Thyroid gland (tissue), 4 donors: ENCODE data around the gene ATF5.

Experiments
- CTCF ChIP-seq, 6 experiments: fragments of 200-600 bp in 3 of 6; fragments of 450-650 bp in 3 of 6; sonication (generic) in 3 of 6; IDR thresholded peaks; one replicate each; pipeline ENCODE4 v1.5.1; 2016 to 2019; ENCODE audit warnings: antibody characterized with exemption in 6 of 6, mild to moderate bottlenecking in 2 of 6, inconsistent platforms in 1 of 6, moderate library complexity in 1 of 6
- POLR2A ChIP-seq, 2 donors: fragments of 450-650 bp; IDR thresholded peaks; one replicate each; pipeline ENCODE4 v1.6.1; 2017; ENCODE audit warnings: antibody characterized with exemption in 2 of 2, mild to moderate bottlenecking in 2 of 2, moderate library complexity in 1 of 2

- TF ChIP-seq CTCF (IDR thresholded peaks at IDR 0.05) = no peak
- no peak for TF ChIP-seq POLR2A (IDR thresholded peaks at IDR 0.05)
Measured at GRCh38 chr19:49888510-49888824, 40.5 kb upstream of the ATF5 start.
